Vagina (tissue), 2 donors: Measurements from ENCODE around the gene STEAP1B. TPM values are rescaled to one million over a fixed set of nuclear protein-coding genes. Genes with fewer than 3 reads are reported as not detected.
A peak's percentile ranks its signal among the peaks of the same experiment; 100 is the strongest.
"Not testable (repeated sequence)": the region's sequence is repeated elsewhere in the genome, so short reads cannot be mapped to it uniquely, and the experiment has no call there.

Experiments
- DNase-seq, 2 donors: peaks; one replicate each; pipeline ENCODE4 v3.0.0-alpha.2; 2017; ENCODE audit errors: extremely low spot score in 2 of 2
- H3K27ac ChIP-seq: fragments of 200-600 bp; sonication (generic); one replicate; pipeline ENCODE4 v1.5.1; 2019
- H3K27me3 ChIP-seq: fragments of 200-600 bp; sonication (generic); one replicate; pipeline ENCODE4 v1.5.1; 2019
- H3K36me3 ChIP-seq, 2 donors: fragments of 200-600 bp; sonication (generic); one replicate each; pipeline ENCODE4 v1.5.1; 2017 to 2019
- H3K4me1 ChIP-seq: fragments of 200-600 bp; sonication (generic); one replicate; pipeline ENCODE4 v1.5.1; 2019
- H3K4me3 ChIP-seq, 2 donors: fragments of 200-600 bp; sonication (generic); 1 replicate in 1 of 2; 2 replicates in 1 of 2; pipeline ENCODE4 v1.5.1; 2016 to 2019
- H3K9me3 ChIP-seq: fragments of 200-600 bp; sonication (generic); one replicate; pipeline ENCODE4 v1.5.1; 2019
- CTCF ChIP-seq, 3 experiments: fragments of 450-650 bp in 2 of 3; fragments of 200-600 bp in 1 of 3; sonication (generic) in 1 of 3; IDR thresholded peaks; one replicate each; pipeline ENCODE4 v1.5.1; 2017 to 2019; ENCODE audit warnings: antibody characterized with exemption in 3 of 3, mild to moderate bottlenecking in 2 of 3, moderate library complexity in 2 of 3
- POLR2A ChIP-seq, 2 donors: fragments of 450-650 bp; IDR thresholded peaks; one replicate each; pipeline ENCODE4 v1.6.1; 2017; ENCODE audit warnings: antibody characterized with exemption in 2 of 2, mild to moderate bottlenecking in 2 of 2, moderate library complexity in 2 of 2
- POLR2AphosphoS5 ChIP-seq, 2 donors: sonication (generic); formaldehyde crosslinking; IDR thresholded peaks; one replicate each; pipeline ENCODE4 v1.9.0; 2017; ENCODE audit warnings: antibody characterized with exemption in 2 of 2, mild to moderate bottlenecking in 2 of 2, low read depth in 1 of 2; ENCODE audit not compliant: insufficient read depth in 1 of 2
- intact Hi-C: fragments of 100-400 bp; cut with DNase I; formaldehyde crosslinking; loops from one replicate; pipeline ENCODE4 v1.15.1; 2023
- total RNA-seq: library from RNA; depleted of rRNA; stranded (reverse); fragments of >200 nt; gene quantifications from one replicate; pipeline ENCODE4 v1.2.3, GENCODE V29; 2016

Gene STEAP1B
- total RNA-seq, 1 donor from 2014 or later: 8.8 TPM

GRCh38 chr7:22452142-22452959, 47.6 kb downstream of the STEAP1B start:
- Histone ChIP-seq H3K4me3 (peak overlapping the region in 1 of 2 donors; percentile 21), H3K9me3 (no peaks in the 10 kb centered on the region), H3K4me1 (peaks cover 8% of the 10 kb centered on the region), H3K36me3 (no peaks in the 10 kb centered on the region), H3K27me3 (no peaks in the 10 kb centered on the region), H3K27ac (no peak overlapping the region)
- intact Hi-C loops: no loop called here
- TF ChIP-seq POLR2A (IDR thresholded peaks at IDR 0.05) (no peak), POLR2AphosphoS5 (IDR thresholded peaks at IDR 0.05; ENCODE audit: insufficient read depth in 1 of 2, low read depth in 1 of 2) (no peak), CTCF (IDR thresholded peaks at IDR 0.05) (no peak)
- no peak for DNase-seq

- H3K4me1 ChIP-seq: peaks cover 20% of the 10 kb centered on the region
- H3K27me3 ChIP-seq, H3K36me3 ChIP-seq, H3K4me3 ChIP-seq, intact Hi-C loops, H3K9me3 ChIP-seq, H3K27ac ChIP-seq, DNase-seq: not testable (repeated sequence)
Measured at GRCh38 chr7:22450013-22450412, 50.0 kb downstream of the STEAP1B start.

- no peaks in the 10 kb centered on the region for H3K9me3 ChIP-seq
- TF ChIP-seq POLR2AphosphoS5 (IDR thresholded peaks at IDR 0.05; ENCODE audit: insufficient read depth in 1 of 2, low read depth in 1 of 2): no peak
- intact Hi-C loops: no loop called here
- no peak for DNase-seq
- H3K27ac ChIP-seq: no peak overlapping the region
- no peak overlapping the region for H3K4me3 ChIP-seq
- peaks cover 31% of the 10 kb centered on the region for H3K4me1 ChIP-seq
- H3K27me3 ChIP-seq: no peaks in the 10 kb centered on the region
- H3K36me3 ChIP-seq: no peaks in the 10 kb centered on the region
Measured at GRCh38 chr7:22447762-22448161, 52.2 kb downstream of the STEAP1B start.

GRCh38 chr7:22447008-22447407, 53.0 kb downstream of the STEAP1B start:
- no peaks in the 10 kb centered on the region for H3K27me3 ChIP-seq
- no peak for DNase-seq
- no peaks in the 10 kb centered on the region for H3K36me3 ChIP-seq
- H3K9me3 ChIP-seq: no peaks in the 10 kb centered on the region
- H3K27ac ChIP-seq: no peak overlapping the region
- intact Hi-C loops: no loop called here
- TF ChIP-seq CTCF (IDR thresholded peaks at IDR 0.05) (no peak), POLR2A (IDR thresholded peaks at IDR 0.05) (no peak), POLR2AphosphoS5 (IDR thresholded peaks at IDR 0.05; ENCODE audit: insufficient read depth in 1 of 2, low read depth in 1 of 2) (no peak)
- H3K4me3 ChIP-seq: no peak overlapping the region
- H3K4me1 ChIP-seq: peaks cover 26% of the 10 kb centered on the region

GRCh38 chr7:22445853-22446252, 54.1 kb downstream of the STEAP1B start:
- H3K27ac ChIP-seq: no peak overlapping the region
- H3K27me3 ChIP-seq: no peaks in the 10 kb centered on the region
- no peaks in the 10 kb centered on the region for H3K9me3 ChIP-seq
- no peak overlapping the region for H3K4me3 ChIP-seq
- no peaks in the 10 kb centered on the region for H3K36me3 ChIP-seq
- DNase-seq: no peak
- peaks cover 24% of the 10 kb centered on the region for H3K4me1 ChIP-seq
- intact Hi-C loops: no loop called here
- TF ChIP-seq POLR2A (IDR thresholded peaks at IDR 0.05): no peak
- no peak for TF ChIP-seq POLR2AphosphoS5 (IDR thresholded peaks at IDR 0.05; ENCODE audit: insufficient read depth in 1 of 2, low read depth in 1 of 2)
- no peak for TF ChIP-seq CTCF (IDR thresholded peaks at IDR 0.05)

GRCh38 chr7:22445140-22445743, 54.7 kb downstream of the STEAP1B start:
- intact Hi-C loops: no loop called here
- DNase-seq: no peak
- H3K9me3 ChIP-seq: no peaks in the 10 kb centered on the region
- peak overlapping the region; percentile 44 for H3K27ac ChIP-seq
- H3K4me3 ChIP-seq: no peak overlapping the region
- H3K27me3 ChIP-seq: no peaks in the 10 kb centered on the region
- no peaks in the 10 kb centered on the region for H3K36me3 ChIP-seq
- peaks cover 24% of the 10 kb centered on the region for H3K4me1 ChIP-seq
- TF ChIP-seq POLR2AphosphoS5 (IDR thresholded peaks at IDR 0.05; ENCODE audit: insufficient read depth in 1 of 2, low read depth in 1 of 2) (peak; percentile 60 to 78), CTCF (IDR thresholded peaks at IDR 0.05) (no peak)
